HepG2 (cell line): ENCODE results near the gene ZNF563. TPM values are rescaled to one million over a fixed set of nuclear protein-coding genes. Genes with fewer than 3 reads are reported as not detected.

Experiments
- AHR ChIP-seq: IDR thresholded peaks from 2 replicates; pipeline ENCODE4 v1.6.1; 2018; ENCODE audit warnings: missing genetic modification reagents, missing compliant biosample characterization
- CBFB ChIP-seq: sonication (generic); formaldehyde crosslinking; IDR thresholded peaks from 2 replicates; pipeline ENCODE4 v1.4.0; 2020; ENCODE audit warnings: missing genetic modification reagents
- CBX2 ChIP-seq, 2 experiments: fragments of 200-600 bp in 1 of 2; sonication (generic); formaldehyde crosslinking in 1 of 2; IDR thresholded peaks; 2 replicates each; pipeline versions ENCODE4 v1.7.0 to v1.8.1; 2018 to 2022; ENCODE audit warnings: low read depth in 2 of 2, low read length in 1 of 2, mild to moderate bottlenecking in 1 of 2, missing genetic modification reagents in 1 of 2
- GATAD2A ChIP-seq: IDR thresholded peaks from 2 replicates; pipeline ENCODE4 v1.6.1; 2016
- MYNN ChIP-seq: sonication (generic); formaldehyde crosslinking; IDR thresholded peaks from 2 replicates; pipeline ENCODE4 v1.4.0; 2020; ENCODE audit warnings: mild to moderate bottlenecking, low read depth, missing genetic modification reagents
- PHF8 ChIP-seq: sonication (generic); formaldehyde crosslinking; IDR thresholded peaks from 2 replicates; pipeline ENCODE4 v1.5.0; 2020; ENCODE audit warnings: missing genetic modification reagents
- POGZ ChIP-seq: sonication (generic); formaldehyde crosslinking; IDR thresholded peaks from 2 replicates; pipeline ENCODE4 v1.4.0; 2020; ENCODE audit warnings: mild to moderate bottlenecking, missing genetic modification reagents
- PPARG ChIP-seq: conservative IDR thresholded peaks from 2 replicates; pipeline ENCODE4 v1.6.1; 2016; ENCODE audit warnings: missing biosample characterization, missing genetic modification reagents
- RAD21 ChIP-seq: fragments of 450-650 bp; formaldehyde crosslinking; IDR thresholded peaks from 2 replicates; pipeline ENCODE4 v1.5.0; 2020; ENCODE audit warnings: mild to moderate bottlenecking
- RFX5 ChIP-seq: IDR thresholded peaks from 2 replicates; pipeline ENCODE4 v1.6.1; 2011; ENCODE audit warnings: low read depth, low read length, improper control_type of control experiment
- SPEN ChIP-seq: sonication (generic); formaldehyde crosslinking; IDR thresholded peaks from 2 replicates; pipeline ENCODE4 v1.5.1; 2020; ENCODE audit warnings: low read depth, mild to moderate bottlenecking, missing genetic modification reagents
- TEAD3 ChIP-seq: optimal IDR thresholded peaks from 2 replicates; pipeline ENCODE3; 2016; ENCODE audit warnings: borderline replicate concordance
- TMF1 ChIP-seq: sonication (generic); formaldehyde crosslinking; IDR thresholded peaks from 2 replicates; pipeline ENCODE4 v1.8.1; 2022; ENCODE audit warnings: low read depth, missing genetic modification reagents
- ZNF101 ChIP-seq: sonication (generic); formaldehyde crosslinking; IDR thresholded peaks from 2 replicates; pipeline ENCODE4 v1.4.0; 2020; ENCODE audit warnings: mild to moderate bottlenecking, low read depth, missing genetic modification reagents, borderline replicate concordance
- ZNF24 ChIP-seq: fragments of 450-650 bp; IDR thresholded peaks from 2 replicates; pipeline ENCODE4 v1.6.1; 2017; ENCODE audit warnings: antibody characterized with exemption, mild to moderate bottlenecking
- ZNF274 ChIP-seq: sonication (generic); formaldehyde crosslinking; IDR thresholded peaks from 2 replicates; pipeline ENCODE4 v1.5.1; 2020; ENCODE audit warnings: mild to moderate bottlenecking, missing genetic modification reagents
- ZNF44 ChIP-seq: sonication (generic); formaldehyde crosslinking; IDR thresholded peaks from 2 replicates; pipeline ENCODE4 v1.5.1; 2020; ENCODE audit warnings: mild to moderate bottlenecking, missing genetic modification reagents
- ZNF556 ChIP-seq: sonication (generic); formaldehyde crosslinking; IDR thresholded peaks from 2 replicates; pipeline ENCODE4 v1.4.0; 2020; ENCODE audit warnings: mild to moderate bottlenecking, missing genetic modification reagents, borderline replicate concordance
- ZNF557 ChIP-seq: sonication (generic); formaldehyde crosslinking; IDR thresholded peaks from 2 replicates; pipeline ENCODE4 v1.4.0; 2020; ENCODE audit warnings: missing genetic modification reagents
- ZNF773 ChIP-seq: sonication (generic); formaldehyde crosslinking; IDR thresholded peaks from 2 replicates; pipeline ENCODE4 v1.4.0; 2020; ENCODE audit warnings: missing genetic modification reagents, borderline replicate concordance
- ZNF780A ChIP-seq: sonication (generic); formaldehyde crosslinking; IDR thresholded peaks from 2 replicates; pipeline ENCODE4 v1.8.0; 2022; ENCODE audit warnings: mild to moderate bottlenecking, missing genetic modification reagents, moderate library complexity
- polyA plus RNA-seq, 8 experiments: library from polyadenylated mRNA; depleted of rRNA in 3 of 8; stranded (reverse) in 7 of 8; unstranded in 1 of 8; fragments of >200 nt; fragmentation: Illumina TruSeq in 4 of 8; extraction: Trizol in 4 of 8; gene quantifications; 2 replicates each; pipeline versions ENCODE4 v1.2.1 to v1.2.3, GENCODE V29; 2011 to 2016; ENCODE audit warnings: low read depth in 4 of 8, missing spikeins in 1 of 8, mixed read lengths in 1 of 8; ENCODE audit not compliant: insufficient read depth in 1 of 8
- total RNA-seq, 5 experiments: library from RNA; depleted of rRNA; stranded (reverse); fragments of >200 nt; fragmentation: Illumina TruSeq; extraction: Trizol; gene quantifications; 2 replicates each; pipeline ENCODE4 v1.2.3, GENCODE V29; 2016; ENCODE audit warnings: low read depth in 1 of 5
- TF ChIP-seq, protein P1 (sequence below): sonication (generic); formaldehyde crosslinking; IDR thresholded peaks from 2 replicates; pipeline ENCODE4 v1.8.1; 2023; ENCODE audit warnings: mild to moderate bottlenecking, missing genetic modification reagents, borderline replicate concordance
- TF ChIP-seq, protein P2 (sequence below): IDR thresholded peaks from 2 replicates; pipeline ENCODE4 v1.6.1; 2018; ENCODE audit warnings: missing genetic modification reagents, mild to moderate bottlenecking, missing compliant biosample characterization
- TF ChIP-seq, protein P3 (sequence below): sonication (generic); formaldehyde crosslinking; IDR thresholded peaks from 2 replicates; pipeline ENCODE4 v1.4.0; 2020; ENCODE audit warnings: missing genetic modification reagents

ZNF563 gene
- total and polyA plus RNA-seq, 2 of the 13 experiments (the other 11 are each of a cell fraction or from before 2014, with no cell fraction given) = 7.5 to 19.5 TPM

DNA sequence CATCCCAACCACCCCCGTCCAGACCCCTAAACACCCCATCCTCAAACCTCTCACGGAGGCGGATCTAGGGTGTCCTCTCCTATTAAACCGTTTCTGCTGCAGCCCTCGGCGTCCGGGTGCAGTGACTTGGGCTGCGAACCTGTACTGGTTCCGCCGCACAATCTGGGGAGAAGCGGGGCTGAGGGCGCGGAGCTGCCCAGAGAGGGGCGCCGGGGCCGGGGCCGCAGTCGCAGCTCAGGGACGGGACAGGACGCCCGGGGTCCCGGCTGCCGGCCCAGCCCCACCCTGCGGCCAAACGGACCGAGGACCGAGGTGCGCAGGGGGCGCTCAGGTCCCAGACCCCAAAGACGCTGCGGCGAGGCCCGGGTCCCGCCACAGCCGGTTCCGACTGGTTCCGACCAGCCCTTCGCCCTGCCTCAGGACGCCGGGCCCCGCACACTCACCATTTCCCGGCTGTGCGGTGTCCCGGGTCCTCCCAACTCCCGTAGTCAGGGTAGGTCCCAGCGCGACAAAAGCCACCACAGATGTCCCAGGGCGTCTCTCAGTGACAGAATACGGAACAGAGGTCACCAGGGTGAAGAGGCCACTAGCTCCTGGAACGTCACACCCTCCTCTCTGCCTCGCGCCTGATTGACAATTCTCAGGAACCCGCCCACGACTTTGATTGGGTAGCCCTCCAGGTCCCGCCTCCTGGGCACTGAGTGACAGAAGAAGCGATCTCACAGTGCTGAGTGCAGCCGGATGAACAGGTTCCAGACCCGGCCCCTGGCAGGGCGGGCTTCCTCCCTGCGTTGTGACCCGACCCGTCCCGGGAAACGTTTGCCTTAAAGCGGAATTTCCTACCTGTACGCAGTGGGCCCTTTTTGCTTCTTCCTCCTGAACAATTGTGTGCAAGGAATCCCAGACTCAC, 38.9 kb downstream of the ZNF563 start, which contains the start of gene ZNF44 (continued):
- peak; percentile 78 for TF ChIP-seq POGZ (CRISPR knock-in tag)
- TF ChIP-seq, protein P1, sequence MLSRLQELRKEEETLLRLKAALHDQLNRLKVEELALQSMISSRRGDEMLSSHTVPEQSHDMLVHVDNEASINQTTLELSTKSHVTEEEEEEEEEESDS (CRISPR knock-in tag) = peak; percentile 56; the same call in 1 of the 2 replicates
- peak; percentile 80 for TF ChIP-seq TEAD3
- TF ChIP-seq, protein P2, sequence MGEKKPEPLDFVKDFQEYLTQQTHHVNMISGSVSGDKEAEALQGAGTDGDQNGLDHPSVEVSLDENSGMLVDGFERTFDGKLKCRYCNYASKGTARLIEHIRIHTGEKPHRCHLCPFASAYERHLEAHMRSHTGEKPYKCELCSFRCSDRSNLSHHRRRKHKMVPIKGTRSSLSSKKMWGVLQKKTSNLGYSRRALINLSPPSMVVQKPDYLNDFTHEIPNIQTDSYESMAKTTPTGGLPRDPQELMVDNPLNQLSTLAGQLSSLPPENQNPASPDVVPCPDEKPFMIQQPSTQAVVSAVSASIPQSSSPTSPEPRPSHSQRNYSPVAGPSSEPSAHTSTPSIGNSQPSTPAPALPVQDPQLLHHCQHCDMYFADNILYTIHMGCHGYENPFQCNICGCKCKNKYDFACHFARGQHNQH (CRISPR knock-in tag) = no peak; the same call in 1 of the 2 replicates
- TF ChIP-seq ZNF101 (CRISPR knock-in tag) = no peak
- no peak for TF ChIP-seq TMF1
- peak; percentile 78 for TF ChIP-seq SPEN
- no peak for TF ChIP-seq GATAD2A (CRISPR knock-in tag)
- TF ChIP-seq PHF8 (CRISPR knock-in tag) = peak; percentile 52
- 0 out of 2 replicates have a peak, but pooled peaks have one; percentile 62 for TF ChIP-seq AHR (CRISPR knock-in tag)
- 0 out of 2 replicates have a peak, but pooled peaks have one; percentile 36 for TF ChIP-seq ZNF780A (CRISPR knock-in tag)
- peak; percentile 34; the same call in 1 of the 2 replicates for TF ChIP-seq RAD21 (CRISPR knock-in tag)
- TF ChIP-seq ZNF274 = peak; percentile 92; the same call in 1 of the 2 replicates
- peak; percentile 87 for TF ChIP-seq PPARG (CRISPR knock-in tag)
- TF ChIP-seq, protein P3, sequence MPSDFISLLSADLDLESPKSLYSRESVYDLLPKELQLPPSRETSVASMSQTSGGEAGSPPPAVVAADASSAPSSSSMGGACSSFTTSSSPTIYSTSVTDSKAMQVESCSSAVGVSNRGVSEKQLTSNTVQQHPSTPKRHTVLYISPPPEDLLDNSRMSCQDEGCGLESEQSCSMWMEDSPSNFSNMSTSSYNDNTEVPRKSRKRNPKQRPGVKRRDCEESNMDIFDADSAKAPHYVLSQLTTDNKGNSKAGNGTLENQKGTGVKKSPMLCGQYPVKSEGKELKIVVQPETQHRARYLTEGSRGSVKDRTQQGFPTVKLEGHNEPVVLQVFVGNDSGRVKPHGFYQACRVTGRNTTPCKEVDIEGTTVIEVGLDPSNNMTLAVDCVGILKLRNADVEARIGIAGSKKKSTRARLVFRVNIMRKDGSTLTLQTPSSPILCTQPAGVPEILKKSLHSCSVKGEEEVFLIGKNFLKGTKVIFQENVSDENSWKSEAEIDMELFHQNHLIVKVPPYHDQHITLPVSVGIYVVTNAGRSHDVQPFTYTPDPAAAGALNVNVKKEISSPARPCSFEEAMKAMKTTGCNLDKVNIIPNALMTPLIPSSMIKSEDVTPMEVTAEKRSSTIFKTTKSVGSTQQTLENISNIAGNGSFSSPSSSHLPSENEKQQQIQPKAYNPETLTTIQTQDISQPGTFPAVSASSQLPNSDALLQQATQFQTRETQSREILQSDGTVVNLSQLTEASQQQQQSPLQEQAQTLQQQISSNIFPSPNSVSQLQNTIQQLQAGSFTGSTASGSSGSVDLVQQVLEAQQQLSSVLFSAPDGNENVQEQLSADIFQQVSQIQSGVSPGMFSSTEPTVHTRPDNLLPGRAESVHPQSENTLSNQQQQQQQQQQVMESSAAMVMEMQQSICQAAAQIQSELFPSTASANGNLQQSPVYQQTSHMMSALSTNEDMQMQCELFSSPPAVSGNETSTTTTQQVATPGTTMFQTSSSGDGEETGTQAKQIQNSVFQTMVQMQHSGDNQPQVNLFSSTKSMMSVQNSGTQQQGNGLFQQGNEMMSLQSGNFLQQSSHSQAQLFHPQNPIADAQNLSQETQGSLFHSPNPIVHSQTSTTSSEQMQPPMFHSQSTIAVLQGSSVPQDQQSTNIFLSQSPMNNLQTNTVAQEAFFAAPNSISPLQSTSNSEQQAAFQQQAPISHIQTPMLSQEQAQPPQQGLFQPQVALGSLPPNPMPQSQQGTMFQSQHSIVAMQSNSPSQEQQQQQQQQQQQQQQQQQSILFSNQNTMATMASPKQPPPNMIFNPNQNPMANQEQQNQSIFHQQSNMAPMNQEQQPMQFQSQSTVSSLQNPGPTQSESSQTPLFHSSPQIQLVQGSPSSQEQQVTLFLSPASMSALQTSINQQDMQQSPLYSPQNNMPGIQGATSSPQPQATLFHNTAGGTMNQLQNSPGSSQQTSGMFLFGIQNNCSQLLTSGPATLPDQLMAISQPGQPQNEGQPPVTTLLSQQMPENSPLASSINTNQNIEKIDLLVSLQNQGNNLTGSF = no peak
- no peak for TF ChIP-seq ZNF24
- TF ChIP-seq ZNF44 (CRISPR knock-in tag) = 0 out of 2 replicates have a peak, but pooled peaks have one; percentile 69
- TF ChIP-seq MYNN = no peak
- 0 out of 2 replicates have a peak, but pooled peaks have one; percentile 18 for TF ChIP-seq CBFB (CRISPR knock-in tag)
- TF ChIP-seq CBX2 (IDR thresholded peaks at IDR 0.05; ENCODE audit: low read depth, low read length) = no peak
- TF ChIP-seq CBX2 (CRISPR knock-in tag; IDR thresholded peaks at IDR 0.05; ENCODE audit: low read depth) = no peak
- TF ChIP-seq ZNF773 (CRISPR knock-in tag) = peak; percentile 75; the same call in 1 of the 2 replicates
- TF ChIP-seq RFX5 = 0 out of 2 replicates have a peak, but pooled peaks have one; percentile 13
- no peak for TF ChIP-seq ZNF557
- no peak for TF ChIP-seq ZNF556 (CRISPR knock-in tag)
